K562 (cell line): Measurements from ENCODE around the gene HAPLN1. TPM values are rescaled to one million over a fixed set of nuclear protein-coding genes. Genes with fewer than 3 reads are reported as not detected.

Experiments
- ATAC-seq: fragments of 200-7000 bp; cut with Tn5 transposase; 3 replicates; pipeline ENCODE4 v1.9.1; 2020; ENCODE audit warnings: moderate library complexity
- BruUV-seq: library from RNA; stranded (reverse); fragments of 400-500 nt; replicated peaks from 2 replicates; lab custom pipeline; 2021; lab: Mats Ljungman, UMichigan
- CTCF ChIA-PET: fragments of 300-600 bp; formaldehyde crosslinking; extraction: SDS; loops from one replicate; lab custom pipeline; 2021; ENCODE audit warnings: low intra/inter-chr PET ratio; lab: Yijun Ruan, JAX
- POLR2A ChIA-PET: fragments of 300-600, 350-650 bp; sonication (Branson Sonifier 250); formaldehyde crosslinking; extraction: SDS; loops from one replicate; lab custom pipeline; 2021; ENCODE audit warnings: antibody characterized with exemption, inconsistent platforms; lab: Yijun Ruan, JAX
- DNase-seq, 4 experiments: peaks; one replicate each; pipeline versions ENCODE4 v3.0.0 to v3.0.0-alpha.2; 2011 to 2018; ENCODE audit warnings: low spot score in 3 of 4, mixed read lengths in 3 of 4; ENCODE audit errors: extremely low read depth in 1 of 4
- FAIRE-seq: peaks from 2 replicates; lab custom pipeline; 2011; peaks lifted over from hg19 to GRCh38; lab: Jason Lieb, UNC
- H2AFZ ChIP-seq: 2 replicates; pipeline ENCODE4 v1.6.0; 2011; ENCODE audit warnings: low read depth, low read length, control low read depth, inconsistent platforms
- H3K27ac ChIP-seq: fragments of 200-600 bp; 3 replicates; pipeline ENCODE4 v1.8.0; 2011; ENCODE audit warnings: low read depth, mild to moderate bottlenecking, control low read depth, inconsistent platforms, low read length, moderate library complexity, mixed read lengths; ENCODE audit errors: extremely low read depth
- H3K27me3 ChIP-seq, 2 experiments: fragments of 300-600 bp in 1 of 2; 2 replicates in 1 of 2; 3 replicates in 1 of 2; pipeline versions ENCODE4 v1.6.0 to v1.8.0; 2011; ENCODE audit warnings: inconsistent platforms in 2 of 2, low read length in 2 of 2, mild to moderate bottlenecking in 1 of 2, mixed read lengths in 1 of 2, moderate library complexity in 1 of 2; ENCODE audit not compliant: control insufficient read depth in 2 of 2, insufficient read depth in 2 of 2
- H3K36me3 ChIP-seq: fragments of 300-600 bp; 3 replicates; pipeline ENCODE4 v1.8.0; 2011; ENCODE audit warnings: mild to moderate bottlenecking, low read length, inconsistent platforms; ENCODE audit not compliant: control insufficient read depth, insufficient read depth
- H3K4me1 ChIP-seq, 2 experiments: fragments of 200-600 bp in 1 of 2; replicated peaks in 1 of 2; 2 replicates in 1 of 2; 3 replicates in 1 of 2; pipeline versions ENCODE4 v1.5.1 to v1.8.0; 2011; ENCODE audit warnings: inconsistent platforms in 2 of 2, low read length in 2 of 2, mild to moderate bottlenecking in 1 of 2, mixed read lengths in 1 of 2, moderate library complexity in 1 of 2; ENCODE audit not compliant: control insufficient read depth in 2 of 2, insufficient read depth in 2 of 2
- H3K4me2 ChIP-seq: 2 replicates; pipeline ENCODE4 v1.6.1; 2011; ENCODE audit warnings: low read length, control low read depth, inconsistent platforms, mixed read lengths; ENCODE audit not compliant: insufficient read depth
- H3K4me3 ChIP-seq: fragments of 200-600 bp; sonication (generic), shearing (Covaris generic); 2 replicates; pipeline ENCODE4 v1.5.1; 2016; ENCODE audit warnings: control low read depth, inconsistent platforms
- H3K79me2 ChIP-seq: fragments of 200-600 bp; 3 replicates; pipeline ENCODE4 v1.8.0; 2011; ENCODE audit warnings: low read length, inconsistent platforms; ENCODE audit not compliant: control insufficient read depth, insufficient read depth
- H3K9ac ChIP-seq, 2 experiments: 2 replicates each; pipeline versions ENCODE4 v1.6.0 to v1.6.1; 2011; ENCODE audit warnings: low read depth in 2 of 2, low read length in 2 of 2, control low read depth in 1 of 2, inconsistent platforms in 1 of 2, mild to moderate bottlenecking in 1 of 2, mixed read lengths in 1 of 2; ENCODE audit not compliant: insufficient read depth in 1 of 2
- H3K9me1 ChIP-seq: one replicate; pipeline ENCODE4 v1.6.0; 2011; ENCODE audit warnings: inconsistent platforms, mild to moderate bottlenecking, low read length, moderate library complexity; ENCODE audit not compliant: control insufficient read depth, insufficient read depth
- H3K9me3 ChIP-seq: replicated peaks from 2 replicates; pipeline ENCODE4 v1.5.1; 2011; ENCODE audit warnings: low read depth, low read length, inconsistent platforms; ENCODE audit not compliant: control insufficient read depth, insufficient read depth
- H4K20me1 ChIP-seq: replicated peaks from 2 replicates; pipeline ENCODE4 v1.6.1; 2011; ENCODE audit warnings: low read length, inconsistent platforms, mixed read lengths; ENCODE audit not compliant: control insufficient read depth, insufficient read depth
- RBM15 ChIP-seq: fragments of 200-400 bp; formaldehyde crosslinking; IDR thresholded peaks from 2 replicates; pipeline ENCODE4 v1.6.1; 2018; ENCODE audit warnings: mild to moderate bottlenecking, low read length, moderate library complexity; ENCODE audit not compliant: insufficient read depth
- ZFP36 ChIP-seq: fragments of 150-350 bp; IDR thresholded peaks from 2 replicates; pipeline ENCODE4 v1.6.1; 2018; ENCODE audit warnings: low read length, low read depth; ENCODE audit not compliant: partially characterized antibody
- WGBS: fragments of 100-300 bp; shearing (Covaris generic); methylation state at CpG from one replicate; pipeline ENCODE4 v1.1.6; 2016; ENCODE audit warnings: low coverage, mixed read lengths; ENCODE audit not compliant: insufficient coverage; ENCODE audit errors: missing lambda C conversion rate; 5-methylcytosine and 5-hydroxymethylcytosine counted together
- in situ Hi-C: fragments of 300-500 bp; cut with MboI; formaldehyde crosslinking; loops from 4 replicates; pipeline ENCODE4 v1.15.0; 2018; ENCODE audit warnings: inconsistent platforms, mixed read lengths
- intact Hi-C: fragments of 100-400 bp; cut with micrococcal nuclease; formaldehyde crosslinking; loops from 2 replicates; pipeline ENCODE4 v1.14.2; 2022
- polyA plus RNA-seq, 8 experiments: library from polyadenylated mRNA; depleted of rRNA in 4 of 8; stranded (reverse) in 5 of 8; unstranded in 3 of 8; fragments of >200 nt; fragmentation: Nextera tagmentation in 2 of 8; fragmentation: Illumina TruSeq in 1 of 8; extraction: Ambion mirVana in 2 of 8; extraction: Trizol in 1 of 8; gene quantifications; 2 replicates each; pipeline versions ENCODE4 v1.2.1 to v1.2.3, GENCODE V29; 2011 to 2014; ENCODE audit warnings: inconsistent platforms in 1 of 8, missing spikeins in 1 of 8
- total RNA-seq, 7 experiments: library from RNA; depleted of rRNA in 6 of 7; stranded (reverse); fragments of >200 nt in 6 of 7; fragmentation: Illumina TruSeq in 2 of 7; extraction: Trizol in 2 of 7; gene quantifications; 2 replicates each; pipeline versions ENCODE4 v1.2.1 to v1.2.3, GENCODE V29; 2011 to 2021; ENCODE audit warnings: low replicate concordance in 1 of 7
- TF ChIP-seq, protein P1 (sequence below): fragments of 150-350 bp; IDR thresholded peaks from 2 replicates; pipeline ENCODE4 v1.6.1; 2014; ENCODE audit warnings: low read depth, mild to moderate bottlenecking, low read length, borderline replicate concordance

HAPLN1 gene
- total and polyA plus RNA-seq, 9 of the 15 experiments (the other 6 are each of a cell fraction or from before 2014, with no cell fraction given): not detected

- Histone ChIP-seq H3K9me3 (no peaks in the 10 kb centered on the region), H3K4me2 (no peak overlapping the region), H3K4me1 (no peaks in the 10 kb centered on the region), H3K27ac (no peak overlapping the region), H3K79me2 (no peaks in the 10 kb centered on the region), H2AFZ (no peak overlapping the region), H3K9ac (no peak overlapping the region), H3K4me3 (no peak overlapping the region), H3K36me3 (no peaks in the 10 kb centered on the region), H3K27me3 (no peaks in the 10 kb centered on the region), H4K20me1 (no peaks in the 10 kb centered on the region), H3K9me1 (no peaks in the 10 kb centered on the region)
- 0% methylated on average over 3 of the region's 3 CpGs for WGBS
- in situ Hi-C loops (no loop called here), intact Hi-C loops (no loop called here)
- TF ChIP-seq RBM15 (no peak), ZFP36 (peak; percentile 71)
- TF ChIP-seq, protein P1, sequence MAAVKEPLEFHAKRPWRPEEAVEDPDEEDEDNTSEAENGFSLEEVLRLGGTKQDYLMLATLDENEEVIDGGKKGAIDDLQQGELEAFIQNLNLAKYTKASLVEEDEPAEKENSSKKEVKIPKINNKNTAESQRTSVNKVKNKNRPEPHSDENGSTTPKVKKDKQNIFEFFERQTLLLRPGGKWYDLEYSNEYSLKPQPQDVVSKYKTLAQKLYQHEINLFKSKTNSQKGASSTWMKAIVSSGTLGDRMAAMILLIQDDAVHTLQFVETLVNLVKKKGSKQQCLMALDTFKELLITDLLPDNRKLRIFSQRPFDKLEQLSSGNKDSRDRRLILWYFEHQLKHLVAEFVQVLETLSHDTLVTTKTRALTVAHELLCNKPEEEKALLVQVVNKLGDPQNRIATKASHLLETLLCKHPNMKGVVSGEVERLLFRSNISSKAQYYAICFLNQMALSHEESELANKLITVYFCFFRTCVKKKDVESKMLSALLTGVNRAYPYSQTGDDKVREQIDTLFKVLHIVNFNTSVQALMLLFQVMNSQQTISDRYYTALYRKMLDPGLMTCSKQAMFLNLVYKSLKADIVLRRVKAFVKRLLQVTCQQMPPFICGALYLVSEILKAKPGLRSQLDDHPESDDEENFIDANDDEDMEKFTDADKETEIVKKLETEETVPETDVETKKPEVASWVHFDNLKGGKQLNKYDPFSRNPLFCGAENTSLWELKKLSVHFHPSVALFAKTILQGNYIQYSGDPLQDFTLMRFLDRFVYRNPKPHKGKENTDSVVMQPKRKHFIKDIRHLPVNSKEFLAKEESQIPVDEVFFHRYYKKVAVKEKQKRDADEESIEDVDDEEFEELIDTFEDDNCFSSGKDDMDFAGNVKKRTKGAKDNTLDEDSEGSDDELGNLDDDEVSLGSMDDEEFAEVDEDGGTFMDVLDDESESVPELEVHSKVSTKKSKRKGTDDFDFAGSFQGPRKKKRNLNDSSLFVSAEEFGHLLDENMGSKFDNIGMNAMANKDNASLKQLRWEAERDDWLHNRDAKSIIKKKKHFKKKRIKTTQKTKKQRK: peak; percentile 50; the same call in 1 of the 2 replicates
- POLR2A ChIA-PET: no interaction called here
- DNase-seq (no peak), FAIRE-seq (no peak), ATAC-seq (no peak)
- no TSS peak for BruUV-seq
- CTCF ChIA-PET: no interaction called here
Measured at GRCh38 chr5:83767409-83767992, 46.8 kb upstream of the HAPLN1 start.
